HAP-1 (cell line): ENCODE measurements around the gene HLCS.

Source experiments
- DNase-seq, 2 experiments: peaks; one replicate each; pipeline ENCODE4 v3.0.0-alpha.2; 2016 to 2020; ENCODE audit warnings: low spot score in 2 of 2
- H3K27me3 ChIP-seq: fragments of 250-450 bp; sonication (Bioruptor Pico); 2 replicates; pipeline ENCODE4 v1.5.1; 2020; ENCODE audit warnings: low read depth, mild to moderate bottlenecking, moderate library complexity
- H3K36me3 ChIP-seq: fragments of 250-450 bp; sonication (Bioruptor Pico); replicated peaks from 2 replicates; pipeline ENCODE4 v1.5.1; 2020; ENCODE audit warnings: mild to moderate bottlenecking
- H3K4me1 ChIP-seq: fragments of 250-450 bp; sonication (Bioruptor Pico); 2 replicates; pipeline ENCODE4 v1.5.1; 2020; ENCODE audit warnings: mild to moderate bottlenecking
- H3K4me3 ChIP-seq: fragments of 250-450 bp; sonication (Bioruptor Pico); 2 replicates; pipeline ENCODE4 v1.5.1; 2020; ENCODE audit warnings: mild to moderate bottlenecking, moderate library complexity
- H3K9me3 ChIP-seq: fragments of 250-450 bp; sonication (Bioruptor Pico); 2 replicates; pipeline ENCODE4 v1.5.1; 2020; ENCODE audit warnings: mild to moderate bottlenecking, moderate library complexity
- in situ Hi-C: fragments of 300-500 bp; cut with MboI; formaldehyde crosslinking; loops from 3 replicates; pipeline ENCODE4 v1.14.3; 2020; ENCODE audit warnings: low sequenced_read_pairs, inconsistent platforms, mixed read lengths

The HLCS gene

DNA sequence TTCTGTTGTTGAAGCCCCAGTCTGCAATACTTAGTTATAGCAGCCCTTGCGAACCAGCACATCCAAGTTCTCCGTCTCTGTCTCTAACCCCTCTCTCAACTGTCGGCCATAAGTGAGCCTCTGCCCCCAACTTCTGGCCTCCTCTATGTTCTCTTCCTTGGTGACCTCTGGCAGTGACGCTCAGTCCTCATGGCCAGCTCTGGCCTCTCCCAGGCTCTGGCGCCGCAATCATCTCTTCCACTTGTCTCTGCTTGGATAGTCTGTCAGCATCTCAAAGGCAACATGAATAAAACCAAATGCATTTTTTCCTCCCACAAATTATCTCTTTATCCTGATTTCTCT lies 8.4 kb upstream of the HLCS start:
- Histone ChIP-seq H3K9me3 (no peaks in the 10 kb centered on the region), H3K4me1 (peaks cover 5% of the 10 kb centered on the region), H3K4me3 (no peak overlapping the region), H3K27me3 (no peaks in the 10 kb centered on the region), H3K36me3 (no peaks in the 10 kb centered on the region)
- DNase-seq: no peak
- in situ Hi-C loops: no loop called here

DNA sequence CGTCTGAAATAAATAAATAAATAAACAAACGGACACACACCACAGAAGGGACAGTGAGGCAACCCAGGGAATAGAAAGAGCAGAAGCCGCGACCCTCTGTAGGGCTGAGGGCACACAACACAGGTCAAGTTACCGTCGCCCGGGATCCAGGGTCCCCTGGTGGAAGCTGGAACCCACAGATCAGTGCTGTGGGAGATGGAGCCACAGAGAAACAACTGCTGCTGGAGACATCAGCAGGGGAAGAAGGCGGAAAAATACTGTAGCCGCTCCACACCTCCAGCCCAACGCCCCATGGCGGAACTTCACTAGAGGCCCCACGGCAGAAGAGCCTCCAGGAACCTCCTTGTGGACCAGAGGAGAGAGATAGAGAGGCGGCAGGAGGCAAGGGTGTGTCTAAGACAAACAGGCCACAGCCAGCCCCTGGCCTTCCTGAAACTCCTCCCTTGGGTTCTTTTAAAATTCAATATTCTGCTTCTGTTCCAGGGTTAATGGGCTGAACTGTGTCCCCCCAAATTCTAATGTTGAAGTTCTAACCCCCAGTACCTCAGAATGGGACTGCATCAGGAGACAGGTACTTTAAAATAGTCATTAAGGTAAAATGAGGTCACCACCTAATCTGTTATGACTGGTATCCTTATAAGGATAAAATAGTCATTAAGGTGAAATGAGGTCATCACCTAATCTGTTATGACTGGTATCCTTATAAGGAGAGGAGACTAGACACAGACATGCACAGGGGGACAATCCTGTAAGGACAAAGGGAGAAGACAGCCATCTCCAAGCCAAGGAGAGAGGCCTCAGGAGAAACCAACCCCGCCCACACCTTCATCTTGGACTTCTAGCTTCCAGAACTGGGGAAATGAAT lies 7.7 kb upstream of the HLCS start:
- no peaks in the 10 kb centered on the region for H3K27me3 ChIP-seq
- H3K4me3 ChIP-seq: no peak overlapping the region
- H3K4me1 ChIP-seq: peaks cover 5% of the 10 kb centered on the region
- no peak for DNase-seq
- no peaks in the 10 kb centered on the region for H3K9me3 ChIP-seq
- in situ Hi-C loops: no loop called here
- H3K36me3 ChIP-seq: no peaks in the 10 kb centered on the region

DNA sequence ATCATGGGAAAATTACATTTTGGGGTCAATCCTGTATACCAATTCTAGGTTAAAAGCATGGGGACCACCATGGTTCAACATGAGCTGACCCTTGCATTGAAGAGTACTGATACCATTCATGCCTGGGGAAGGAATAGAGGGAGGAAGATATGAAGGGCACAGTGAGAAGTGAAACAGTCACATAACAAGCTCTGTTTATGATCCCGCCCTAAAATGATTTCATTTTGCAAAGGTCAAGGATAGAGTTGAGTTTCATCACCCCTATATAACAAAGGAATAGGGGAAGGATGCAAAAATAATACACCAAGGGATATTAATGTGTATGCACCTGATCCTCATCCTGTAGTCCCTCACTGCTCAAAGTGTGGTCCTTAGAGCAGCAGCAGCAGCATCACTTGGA lies 2.5 kb upstream of the HLCS start:
- Histone ChIP-seq H3K4me3 (no peak overlapping the region), H3K27me3 (no peaks in the 10 kb centered on the region), H3K36me3 (no peaks in the 10 kb centered on the region), H3K9me3 (no peaks in the 10 kb centered on the region), H3K4me1 (peaks cover 7% of the 10 kb centered on the region; the same call in 1 of the 2 replicates)
- DNase-seq: no peak
- in situ Hi-C loops: no loop called here

DNA sequence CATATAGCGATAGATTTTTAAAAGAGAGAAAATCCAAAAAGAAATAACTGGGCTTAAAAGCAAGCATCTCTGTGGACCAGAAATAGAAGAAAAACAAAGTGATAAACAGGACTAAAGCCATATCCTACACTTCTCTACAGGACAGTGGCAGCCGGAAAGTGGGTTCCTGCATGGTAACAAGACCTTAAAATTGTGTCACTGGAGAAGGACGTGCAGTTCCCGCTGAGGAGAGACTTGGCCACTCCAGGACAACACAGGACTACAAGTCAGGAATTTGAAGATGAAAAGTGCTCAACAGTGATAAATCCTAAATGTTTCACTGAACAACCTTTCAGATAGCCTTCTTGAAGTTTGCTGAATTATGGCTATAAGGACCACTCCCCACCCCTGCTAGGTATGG lies 1.9 kb upstream of the HLCS start:
- Histone ChIP-seq H3K27me3 (no peaks in the 10 kb centered on the region), H3K36me3 (no peaks in the 10 kb centered on the region), H3K9me3 (no peaks in the 10 kb centered on the region), H3K4me3 (no peak overlapping the region), H3K4me1 (peaks cover 7% of the 10 kb centered on the region; the same call in 1 of the 2 replicates)
- in situ Hi-C loops: no loop called here
- DNase-seq: no peak

DNA sequence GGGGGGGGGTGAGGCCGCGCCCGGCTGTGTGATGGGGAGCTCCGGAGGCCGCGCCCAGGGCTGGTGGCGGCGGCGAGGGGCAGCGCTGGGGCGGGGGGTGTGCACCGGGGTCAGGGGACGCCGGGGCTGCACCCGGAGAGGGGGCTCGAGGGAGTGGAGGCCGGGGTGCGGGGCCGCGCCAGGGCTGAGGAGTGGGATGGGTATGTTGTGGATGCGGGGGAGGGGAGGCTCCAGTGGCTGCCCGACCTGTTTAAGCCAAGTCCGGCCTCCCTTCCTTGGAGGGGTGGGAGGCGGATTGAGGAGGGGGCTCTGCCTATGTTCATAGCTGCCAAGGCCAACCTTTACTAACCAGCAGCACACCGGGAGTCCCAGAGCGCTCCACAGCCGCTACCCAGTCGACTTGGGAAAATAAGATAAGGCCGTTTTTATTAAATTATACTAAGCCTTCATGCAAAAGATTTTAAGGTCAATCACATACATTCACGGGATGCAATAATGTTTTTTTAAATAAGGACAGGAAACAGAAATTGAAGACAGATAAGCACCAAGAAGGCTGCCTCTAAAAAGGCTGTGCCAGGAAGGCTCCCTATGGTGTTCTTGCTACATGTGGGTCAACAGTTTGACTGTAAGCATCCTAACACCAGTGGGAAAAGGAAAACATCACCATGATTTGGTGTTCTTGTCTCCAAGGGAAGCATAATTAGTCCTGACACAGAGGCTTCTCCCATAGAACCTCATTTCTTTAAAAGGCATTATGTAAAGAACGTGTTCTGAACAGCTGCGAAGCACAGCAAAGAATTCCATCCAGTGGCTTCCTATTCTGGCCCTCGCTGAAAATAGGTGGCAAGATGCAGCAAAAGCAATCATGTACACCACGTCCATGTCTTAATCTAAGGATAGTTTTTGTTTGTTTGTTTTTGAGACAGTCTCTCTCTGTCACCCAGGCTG lies 626 bp upstream of the HLCS start:
- Histone ChIP-seq H3K27me3 (no peaks in the 10 kb centered on the region), H3K9me3 (no peaks in the 10 kb centered on the region), H3K4me1 (peaks cover 12% of the 10 kb centered on the region), H3K36me3 (no peaks in the 10 kb centered on the region), H3K4me3 (peak overlapping the region; percentile 34)
- in situ Hi-C loops: no loop called here
- no peak for DNase-seq

DNA sequence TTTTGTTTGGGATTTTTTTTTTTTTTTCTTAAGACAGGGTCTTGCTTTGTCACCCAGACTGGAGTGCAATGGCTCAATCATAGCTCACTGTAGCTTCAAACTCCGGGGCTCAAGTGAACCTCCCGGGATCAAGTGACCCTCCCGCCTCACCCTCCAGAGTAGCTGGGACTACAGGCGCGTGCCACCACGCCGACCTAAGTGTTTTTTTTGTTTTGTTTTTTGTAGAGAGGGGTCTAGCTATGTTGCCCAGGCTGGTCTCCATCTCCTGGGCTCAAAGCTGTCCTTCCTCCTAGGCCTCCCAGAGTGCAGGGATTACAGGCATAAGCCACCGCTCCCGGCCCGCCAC lies 776 bp downstream of the HLCS start:
- in situ Hi-C loops: no loop called here
- Histone ChIP-seq H3K4me3 (peak overlapping the region; percentile 66), H3K9me3 (no peaks in the 10 kb centered on the region), H3K27me3 (no peaks in the 10 kb centered on the region), H3K36me3 (no peaks in the 10 kb centered on the region), H3K4me1 (peaks cover 12% of the 10 kb centered on the region)
- DNase-seq: no peak

DNA sequence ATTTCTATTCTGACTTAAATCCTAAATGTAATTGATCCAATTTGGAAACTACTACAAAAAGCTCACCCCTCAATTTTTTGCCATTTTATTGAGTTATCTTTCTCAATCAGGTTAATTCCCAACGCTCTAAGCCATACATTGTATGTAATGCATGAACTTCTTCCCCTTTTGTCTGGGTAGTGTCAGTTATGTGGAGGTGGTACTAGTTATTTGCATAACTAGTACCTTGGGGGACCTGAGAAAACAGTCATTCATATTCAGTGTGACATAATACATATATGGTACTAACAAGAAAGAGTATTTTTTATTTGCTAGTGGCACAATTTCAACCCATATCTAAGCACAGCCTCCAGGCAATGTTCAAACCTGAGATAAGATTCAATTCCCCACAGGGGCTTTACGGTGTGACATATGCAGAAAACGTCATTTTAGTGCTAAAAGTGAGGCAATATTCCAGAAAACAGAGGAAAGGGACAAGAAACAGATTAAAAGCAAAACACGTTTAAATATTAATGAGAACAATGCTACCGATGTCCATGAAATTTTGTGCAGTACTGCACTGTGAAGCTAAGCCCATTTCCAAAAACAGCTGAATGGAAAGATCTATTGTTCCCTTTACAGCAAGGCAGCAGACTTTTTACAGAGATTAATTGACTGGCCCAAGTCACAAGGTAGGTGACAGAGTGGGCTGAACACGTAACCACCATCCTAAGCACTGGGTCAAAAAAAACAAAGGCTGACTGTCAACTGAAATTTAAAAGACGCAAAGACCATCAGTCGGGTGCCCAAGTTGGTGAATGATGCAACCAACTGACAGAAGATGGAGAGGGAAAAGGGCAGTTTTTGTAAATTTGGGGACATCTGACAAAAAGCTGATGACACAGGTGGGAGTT lies 1.4 kb downstream of the HLCS start:
- H3K9me3 ChIP-seq: no peaks in the 10 kb centered on the region
- H3K27me3 ChIP-seq: no peaks in the 10 kb centered on the region
- no peaks in the 10 kb centered on the region for H3K36me3 ChIP-seq
- peaks cover 12% of the 10 kb centered on the region for H3K4me1 ChIP-seq
- peak overlapping the region; percentile 66 for H3K4me3 ChIP-seq
- in situ Hi-C loops: no loop called here
- DNase-seq: peak in 1 of 2 experiments; percentile 69

DNA sequence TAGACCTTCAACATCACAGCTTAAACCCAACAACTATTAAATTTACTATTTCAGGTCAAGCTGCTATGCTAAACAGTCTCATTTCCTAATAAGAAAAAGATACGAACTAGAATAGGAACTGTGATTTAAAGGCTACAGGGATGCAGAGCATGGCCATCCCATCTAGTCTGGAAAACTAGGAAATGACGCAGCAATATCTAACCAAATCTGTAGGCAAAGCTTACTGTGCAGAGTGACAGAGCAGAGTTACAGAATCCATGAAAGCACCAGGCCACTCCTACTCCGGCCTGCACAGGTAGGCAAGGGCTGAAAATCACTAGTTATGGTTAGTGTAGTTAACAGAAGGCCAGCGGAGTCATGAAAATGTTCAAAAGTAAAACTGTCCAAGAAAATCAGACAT lies 2.1 kb downstream of the HLCS start:
- no peak overlapping the region for H3K4me3 ChIP-seq
- in situ Hi-C loops: no loop called here
- H3K9me3 ChIP-seq: no peaks in the 10 kb centered on the region
- DNase-seq: no peak
- H3K27me3 ChIP-seq: no peaks in the 10 kb centered on the region
- no peaks in the 10 kb centered on the region for H3K36me3 ChIP-seq
- peaks cover 12% of the 10 kb centered on the region for H3K4me1 ChIP-seq

DNA sequence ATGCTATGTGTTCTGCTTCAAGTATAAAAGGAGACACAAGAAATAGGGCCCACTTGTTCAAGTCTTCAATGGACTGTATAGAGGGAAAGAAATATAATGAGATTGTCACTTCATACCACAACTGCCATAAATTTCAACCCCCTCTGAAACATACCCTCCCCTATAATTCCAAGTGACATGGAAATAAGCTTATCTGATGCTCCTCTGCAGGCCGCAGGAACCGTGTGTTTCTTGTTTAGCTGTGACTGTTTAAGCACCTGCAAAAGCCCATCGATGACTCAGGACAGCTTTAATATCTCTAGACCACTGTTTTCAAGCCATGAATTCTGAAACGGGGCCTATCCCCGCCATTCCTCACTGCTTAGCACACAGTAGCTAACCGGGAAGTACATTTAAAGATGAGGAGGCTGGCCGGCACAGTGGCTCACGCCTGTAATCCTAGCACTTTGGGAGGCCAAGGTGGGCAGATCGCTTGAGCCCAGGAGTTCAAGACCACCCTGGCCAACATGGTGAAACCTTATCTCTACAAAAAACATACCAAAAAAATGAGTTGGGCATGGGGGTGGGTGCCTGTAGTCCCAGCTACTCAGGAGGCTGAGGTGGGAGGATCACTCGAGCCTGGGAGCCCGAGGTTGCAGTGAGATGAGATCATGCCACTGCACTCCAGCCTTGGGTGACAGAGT lies 4.2 kb downstream of the HLCS start:
- in situ Hi-C loops: no loop called here
- Histone ChIP-seq H3K4me3 (no peak overlapping the region), H3K27me3 (no peaks in the 10 kb centered on the region)

DNA sequence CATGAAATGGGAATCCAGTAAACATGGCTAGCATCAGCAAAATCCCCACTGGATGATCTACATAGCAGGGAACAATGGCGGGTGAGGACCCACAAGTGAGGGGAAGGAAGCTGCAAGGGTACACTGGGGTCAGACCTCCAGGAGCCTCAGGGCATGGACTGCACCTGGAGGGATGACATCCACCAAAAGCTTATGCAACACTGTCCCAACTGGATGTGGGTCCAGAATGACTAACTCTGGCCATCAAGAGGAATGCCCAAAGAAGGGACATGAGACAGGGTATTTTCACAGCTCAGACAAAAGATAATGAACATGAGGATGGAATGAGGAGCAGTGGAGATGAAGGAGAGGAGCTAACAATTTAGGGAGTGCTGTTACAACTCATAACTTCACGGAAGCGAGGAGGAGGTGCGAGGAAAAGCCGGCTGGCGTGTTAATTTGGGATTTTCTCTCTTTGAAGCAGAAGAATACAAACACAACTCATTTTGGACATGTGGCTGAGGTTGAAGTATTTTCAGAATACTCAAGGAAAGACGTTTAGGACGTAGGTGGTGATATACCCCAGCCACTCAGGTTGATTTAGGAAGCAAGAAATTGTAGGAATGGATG lies 5.7 kb downstream of the HLCS start:
- no peak for DNase-seq
- H3K4me3 ChIP-seq: no peak overlapping the region
- H3K9me3 ChIP-seq: no peaks in the 10 kb centered on the region
- in situ Hi-C loops: no loop called here
- no peaks in the 10 kb centered on the region for H3K27me3 ChIP-seq
- H3K36me3 ChIP-seq: no peaks in the 10 kb centered on the region
- peaks cover 12% of the 10 kb centered on the region for H3K4me1 ChIP-seq

More for the DNA sequence above, 4.2 kb downstream of the HLCS start:
- no peak for DNase-seq
- Histone ChIP-seq H3K4me1 (peaks cover 12% of the 10 kb centered on the region), H3K9me3 (no peaks in the 10 kb centered on the region), H3K36me3 (no peaks in the 10 kb centered on the region)

DNA sequence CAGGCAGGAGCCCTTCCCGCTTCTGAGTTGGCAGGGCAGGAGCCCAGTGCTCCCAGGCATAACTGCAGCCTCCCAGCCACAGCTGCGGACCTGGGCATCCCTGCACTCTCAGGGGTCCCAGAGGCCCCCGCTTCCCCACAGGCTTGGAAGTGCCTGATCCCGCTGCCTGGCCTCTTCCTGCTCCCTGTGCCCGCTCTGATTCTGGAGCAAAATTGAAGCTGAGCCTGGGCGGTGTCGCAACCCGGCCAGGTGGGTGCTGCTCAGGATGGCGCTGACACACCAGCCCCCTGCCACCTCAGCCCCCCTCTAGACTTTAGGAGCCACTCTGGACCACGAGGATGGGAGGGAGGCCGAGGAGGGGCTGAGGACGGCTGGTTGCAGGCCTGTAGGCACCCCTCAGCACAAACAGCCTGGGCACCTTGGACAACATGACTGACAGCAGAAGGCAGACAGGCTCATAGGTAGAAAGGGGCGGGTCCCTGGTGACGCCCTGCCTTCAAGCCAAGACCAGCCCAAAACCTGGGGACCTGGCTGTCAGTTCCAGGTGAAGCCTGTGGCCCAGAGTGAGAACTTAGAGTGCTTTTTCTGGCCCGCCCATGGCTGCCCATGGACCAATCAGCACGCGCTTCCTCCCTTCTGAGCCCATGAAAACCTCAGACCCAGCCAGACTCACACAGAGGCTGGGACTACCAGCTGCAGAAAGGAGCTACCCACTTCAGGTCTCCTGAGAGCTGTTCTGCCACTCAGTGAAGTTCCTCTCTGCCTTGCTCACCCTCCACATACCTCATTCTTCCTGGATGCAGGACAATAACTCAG lies 7.2 kb downstream of the HLCS start:
- DNase-seq: no peak
- in situ Hi-C loops: no loop called here

DNA sequence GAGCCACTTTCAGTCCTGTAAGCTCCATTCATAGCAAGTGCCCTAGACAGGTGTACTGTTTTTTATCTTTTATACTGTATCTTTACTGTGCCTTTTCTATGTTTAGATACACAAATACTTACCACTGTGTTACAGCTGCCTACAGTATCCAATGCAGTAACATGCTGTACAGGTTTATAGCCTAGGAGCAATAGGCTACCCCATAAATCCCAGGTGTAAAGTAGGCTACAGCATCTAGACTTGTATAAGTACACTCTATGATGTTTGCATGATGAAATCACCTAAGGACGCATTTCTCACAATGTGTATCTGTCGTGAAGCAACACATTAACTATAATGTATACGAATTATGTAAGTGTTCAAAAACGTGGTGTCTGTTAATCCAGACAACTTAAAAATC lies 10.7 kb downstream of the HLCS start:
- Histone ChIP-seq H3K27me3 (no peaks in the 10 kb centered on the region), H3K4me1 (no peaks in the 10 kb centered on the region), H3K4me3 (no peak overlapping the region), H3K36me3 (no peaks in the 10 kb centered on the region), H3K9me3 (no peaks in the 10 kb centered on the region)
- in situ Hi-C loops: no loop called here
- no peak for DNase-seq

More for the DNA sequence above, 7.2 kb downstream of the HLCS start:
- no peaks in the 10 kb centered on the region for H3K27me3 ChIP-seq
- H3K36me3 ChIP-seq: no peaks in the 10 kb centered on the region
- H3K4me1 ChIP-seq: peaks cover 5% of the 10 kb centered on the region; the same call in 1 of the 2 replicates
- H3K9me3 ChIP-seq: no peaks in the 10 kb centered on the region
- H3K4me3 ChIP-seq: no peak overlapping the region
